Loucy (cell line): ENCODE results near the gene IGSF21.

Source experiments
- H2AFZ ChIP-seq: fragments of 200-600 bp; sonication (generic); 2 replicates; pipeline ENCODE4 v1.6.0; 2016; ENCODE audit warnings: antibody characterized with exemption, mild to moderate bottlenecking, low read length, moderate library complexity
- H3F3A ChIP-seq: fragments of 200-600 bp; 2 replicates; pipeline ENCODE4 v1.6.0; 2016; ENCODE audit warnings: antibody characterized with exemption, low read depth, mild to moderate bottlenecking
- H3K27me3 ChIP-seq: fragments of 200-600 bp; sonication (generic); 2 replicates; pipeline ENCODE4 v1.6.1; 2014; ENCODE audit warnings: low read length, mild to moderate bottlenecking; ENCODE audit not compliant: insufficient read depth, poor library complexity, severe bottlenecking
- H3K36me3 ChIP-seq: fragments of 200-600 bp; sonication (generic); 2 replicates; pipeline ENCODE4 v1.6.1; 2016; ENCODE audit warnings: low read length; ENCODE audit not compliant: insufficient read depth
- H3K4me1 ChIP-seq: fragments of 200-600 bp; sonication (generic); 2 replicates; pipeline ENCODE4 v1.5.1; 2014; ENCODE audit warnings: low read length, mild to moderate bottlenecking; ENCODE audit not compliant: insufficient read depth, poor library complexity, severe bottlenecking
- H3K4me2 ChIP-seq: fragments of 200-600 bp; sonication (generic); 2 replicates; pipeline ENCODE4 v1.6.0; 2014; ENCODE audit warnings: antibody characterized with exemption, low read length, low read depth, mild to moderate bottlenecking; ENCODE audit not compliant: poor library complexity, severe bottlenecking
- H3K4me3 ChIP-seq: fragments of 200-600 bp; sonication (generic); 2 replicates; pipeline ENCODE4 v1.5.1; 2014; ENCODE audit warnings: low read length, mild to moderate bottlenecking, mixed read lengths; ENCODE audit not compliant: poor library complexity, severe bottlenecking
- H3K79me2 ChIP-seq: fragments of 200-600 bp; sonication (generic); 2 replicates; pipeline ENCODE4 v1.6.1; 2014; ENCODE audit warnings: low read length; ENCODE audit not compliant: insufficient read depth
- H3K9ac ChIP-seq: fragments of 200-600 bp; sonication (generic); 2 replicates; pipeline ENCODE4 v1.6.0; 2014; ENCODE audit warnings: mild to moderate bottlenecking, low read depth, low read length, moderate library complexity; ENCODE audit not compliant: poor library complexity, severe bottlenecking
- H3K9me2 ChIP-seq: fragments of 200-600 bp; sonication (generic); replicated peaks from 2 replicates; pipeline ENCODE4 v1.6.1; 2016; ENCODE audit warnings: low read depth, low read length, mixed read lengths
- H3K9me3 ChIP-seq: fragments of 200-600 bp; sonication (generic); 2 replicates; pipeline ENCODE4 v1.6.1; 2014; ENCODE audit warnings: mild to moderate bottlenecking, antibody characterized with exemption, low read length, low read depth; ENCODE audit not compliant: insufficient read depth
- H4K20me1 ChIP-seq: fragments of 200-600 bp; sonication (generic); 2 replicates; pipeline ENCODE4 v1.6.0; 2014; ENCODE audit warnings: antibody characterized with exemption, low read length, mild to moderate bottlenecking; ENCODE audit not compliant: insufficient read depth, poor library complexity, severe bottlenecking
- EZH2phosphoT487 ChIP-seq: fragments of 200-600 bp; IDR thresholded peaks from 2 replicates; pipeline ENCODE4 v1.6.1; 2018; ENCODE audit warnings: antibody characterized with exemption, mild to moderate bottlenecking, moderate library complexity, borderline replicate concordance
- TF ChIP-seq, protein P1 (sequence below): fragments of 200-600 bp; sonication (generic); conservative IDR thresholded peaks from 2 replicates; pipeline ENCODE4 v1.5.1; 2014; ENCODE audit warnings: mild to moderate bottlenecking, antibody characterized with exemption, low read length

The IGSF21 gene

DNA sequence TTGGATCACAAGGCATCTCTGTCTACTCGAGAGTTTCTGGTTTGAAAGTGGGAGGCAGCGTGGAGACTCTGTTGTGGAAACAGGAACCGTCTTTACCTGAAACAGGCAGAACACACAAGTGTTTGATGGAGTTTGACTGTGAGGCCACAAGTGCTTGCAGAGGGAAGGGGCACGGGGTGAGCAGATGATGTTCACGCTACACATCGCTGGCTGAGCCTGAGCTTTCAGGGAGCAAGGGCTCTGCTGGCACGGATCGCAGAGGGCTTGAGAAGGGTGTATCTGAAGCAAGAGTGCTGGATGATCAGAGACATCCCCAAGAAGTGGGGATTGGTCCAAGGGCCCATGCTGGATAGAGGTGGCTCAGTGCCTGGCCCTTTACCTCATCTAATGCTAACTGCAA is 59.3 kb downstream of the IGSF21 start:
- Histone ChIP-seq H3K4me1 (no peaks in the 10 kb centered on the region), H3F3A (no peaks in the 10 kb centered on the region), H3K9me3 (no peaks in the 10 kb centered on the region; the same call in 1 of the 2 replicates), H3K4me3 (no peak overlapping the region), H3K9ac (no peak overlapping the region), H3K4me2 (no peak overlapping the region), H3K27me3 (no peaks in the 10 kb centered on the region), H2AFZ (no peak overlapping the region), H3K36me3 (no peaks in the 10 kb centered on the region), H3K9me2 (no peaks in the 10 kb centered on the region), H4K20me1 (no peaks in the 10 kb centered on the region), H3K79me2 (no peaks in the 10 kb centered on the region)
- no peak for TF ChIP-seq EZH2phosphoT487
- TF ChIP-seq, protein P1, sequence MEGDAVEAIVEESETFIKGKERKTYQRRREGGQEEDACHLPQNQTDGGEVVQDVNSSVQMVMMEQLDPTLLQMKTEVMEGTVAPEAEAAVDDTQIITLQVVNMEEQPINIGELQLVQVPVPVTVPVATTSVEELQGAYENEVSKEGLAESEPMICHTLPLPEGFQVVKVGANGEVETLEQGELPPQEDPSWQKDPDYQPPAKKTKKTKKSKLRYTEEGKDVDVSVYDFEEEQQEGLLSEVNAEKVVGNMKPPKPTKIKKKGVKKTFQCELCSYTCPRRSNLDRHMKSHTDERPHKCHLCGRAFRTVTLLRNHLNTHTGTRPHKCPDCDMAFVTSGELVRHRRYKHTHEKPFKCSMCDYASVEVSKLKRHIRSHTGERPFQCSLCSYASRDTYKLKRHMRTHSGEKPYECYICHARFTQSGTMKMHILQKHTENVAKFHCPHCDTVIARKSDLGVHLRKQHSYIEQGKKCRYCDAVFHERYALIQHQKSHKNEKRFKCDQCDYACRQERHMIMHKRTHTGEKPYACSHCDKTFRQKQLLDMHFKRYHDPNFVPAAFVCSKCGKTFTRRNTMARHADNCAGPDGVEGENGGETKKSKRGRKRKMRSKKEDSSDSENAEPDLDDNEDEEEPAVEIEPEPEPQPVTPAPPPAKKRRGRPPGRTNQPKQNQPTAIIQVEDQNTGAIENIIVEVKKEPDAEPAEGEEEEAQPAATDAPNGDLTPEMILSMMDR, result no peak

GRCh38 chr1:18170444-18170843 is 62.8 kb downstream of the IGSF21 start:
- Histone ChIP-seq H3K36me3 (no peaks in the 10 kb centered on the region), H3K9ac (no peak overlapping the region), H3F3A (no peaks in the 10 kb centered on the region), H3K27me3 (no peaks in the 10 kb centered on the region), H4K20me1 (no peaks in the 10 kb centered on the region), H2AFZ (no peak overlapping the region), H3K79me2 (no peaks in the 10 kb centered on the region), H3K4me1 (no peaks in the 10 kb centered on the region), H3K4me2 (no peak overlapping the region), H3K9me2 (no peaks in the 10 kb centered on the region), H3K9me3 (no peaks in the 10 kb centered on the region; the same call in 1 of the 2 replicates), H3K4me3 (no peak overlapping the region)
- no peak for TF ChIP-seq EZH2phosphoT487
- TF ChIP-seq, protein P1, result no peak

DNA sequence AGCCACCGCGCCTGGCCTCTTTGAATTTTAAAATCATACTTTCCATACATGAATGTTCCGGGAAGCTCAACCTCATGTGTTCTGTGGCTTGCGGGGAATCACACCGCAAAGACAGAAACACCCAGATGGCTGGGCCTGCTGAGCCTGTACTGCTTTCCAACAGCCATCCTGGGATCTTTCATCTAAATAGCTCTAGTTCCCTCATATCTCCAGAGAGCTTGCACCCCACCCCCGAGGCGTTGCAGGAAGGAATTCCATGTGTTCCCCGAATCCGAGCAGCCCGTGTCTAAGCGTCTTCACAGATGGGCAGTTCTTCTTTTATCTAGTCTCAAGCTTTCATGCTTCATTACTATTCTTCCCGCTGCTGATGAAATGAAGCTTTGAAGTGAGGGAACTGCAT is 66.4 kb downstream of the IGSF21 start:
- Histone ChIP-seq H3K4me3 (no peak overlapping the region), H2AFZ (no peak overlapping the region), H3K9ac (no peak overlapping the region), H3K9me3 (no peaks in the 10 kb centered on the region; the same call in 1 of the 2 replicates), H3K79me2 (no peaks in the 10 kb centered on the region), H3K9me2 (no peaks in the 10 kb centered on the region), H3K4me1 (no peaks in the 10 kb centered on the region), H3F3A (no peaks in the 10 kb centered on the region), H3K27me3 (no peaks in the 10 kb centered on the region), H4K20me1 (no peaks in the 10 kb centered on the region), H3K36me3 (no peaks in the 10 kb centered on the region), H3K4me2 (no peak overlapping the region)
- no peak for TF ChIP-seq EZH2phosphoT487
- TF ChIP-seq, protein P1, result no peak
